ENCODE measurements around the gene GPC5.

Gene GPC5

DNA sequence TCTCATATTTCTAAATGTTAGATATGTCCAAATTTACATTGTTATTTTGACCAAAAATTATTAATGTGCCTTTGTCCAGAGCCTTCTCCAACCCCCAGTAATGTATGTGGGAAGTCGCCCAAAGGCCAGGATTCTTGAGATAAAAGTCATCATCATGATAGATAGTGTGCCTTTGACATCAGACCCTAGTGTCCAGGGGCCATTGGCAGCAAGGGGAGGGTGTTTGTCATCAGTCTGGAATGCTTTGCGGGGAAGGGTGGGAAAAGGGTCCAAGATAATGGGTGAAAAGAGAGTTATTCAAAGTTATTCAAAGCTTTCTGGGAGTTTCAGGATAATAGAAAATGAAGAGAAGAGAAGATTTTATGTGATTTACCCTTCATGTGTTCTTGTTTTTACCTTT, 918.6 kb downstream of the GPC5 start:
- no peak for DNase-seq (ENCODE audit: low read depth)
- Histone ChIP-seq H3K9me3 (ENCODE audit: control insufficient read depth, low read length) (no peaks in the 10 kb centered on the region), H3K4me1 (ENCODE audit: control insufficient read depth, insufficient read depth, low read length) (no peaks in the 10 kb centered on the region), H3K36me3 (ENCODE audit: control insufficient read depth, insufficient read depth, low read length, severe bottlenecking) (no peaks in the 10 kb centered on the region), H3K9ac (ENCODE audit: low read length) (no peak overlapping the region), H3K27me3 (replicated peaks; ENCODE audit: control insufficient read depth, insufficient read depth, low read length) (no peaks in the 10 kb centered on the region), H3K4me3 (ENCODE audit: low read length) (no peak overlapping the region)

GRCh38 chr13:92320323-92320722, 921.9 kb downstream of the GPC5 start:
- no peak overlapping the region for H3K9ac ChIP-seq (ENCODE audit: low read length)
- H3K4me3 ChIP-seq (ENCODE audit: low read length): no peak overlapping the region
- no peaks in the 10 kb centered on the region for H3K9me3 ChIP-seq (ENCODE audit: control insufficient read depth, low read length)
- no peak for DNase-seq (ENCODE audit: low read depth)
- no peaks in the 10 kb centered on the region for H3K4me1 ChIP-seq (ENCODE audit: control insufficient read depth, insufficient read depth, low read length)
- no peaks in the 10 kb centered on the region for H3K27me3 ChIP-seq (replicated peaks; ENCODE audit: control insufficient read depth, insufficient read depth, low read length)
- no peaks in the 10 kb centered on the region for H3K36me3 ChIP-seq (ENCODE audit: control insufficient read depth, insufficient read depth, low read length, severe bottlenecking)

DNA sequence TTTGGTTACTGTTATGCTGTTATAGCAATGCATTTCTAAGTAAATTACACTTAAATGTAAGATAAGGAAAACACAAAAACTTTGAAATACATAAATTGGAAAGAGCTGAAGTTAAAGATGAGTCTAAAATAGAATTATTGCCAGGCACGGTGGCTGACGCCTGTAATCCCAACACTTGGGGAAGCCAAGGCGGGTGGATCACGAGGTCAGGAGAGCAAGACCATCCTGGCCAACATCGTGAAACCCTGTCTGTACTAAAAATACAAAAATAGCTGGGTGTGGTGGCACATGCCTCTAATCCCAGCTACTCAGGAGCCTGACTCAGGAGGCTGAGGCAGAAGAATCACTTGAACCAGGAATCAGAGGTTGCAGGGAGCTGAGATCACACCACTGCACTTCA, 922.8 kb downstream of the GPC5 start:
- no peaks in the 10 kb centered on the region for H3K36me3 ChIP-seq (ENCODE audit: control insufficient read depth, insufficient read depth, low read length, severe bottlenecking)
- H3K9ac ChIP-seq (ENCODE audit: low read length): no peak overlapping the region
- no peak for DNase-seq (ENCODE audit: low read depth)
- no peak overlapping the region for H3K4me3 ChIP-seq (ENCODE audit: low read length)
- no peaks in the 10 kb centered on the region for H3K27me3 ChIP-seq (replicated peaks; ENCODE audit: control insufficient read depth, insufficient read depth, low read length)
- H3K4me1 ChIP-seq (ENCODE audit: control insufficient read depth, insufficient read depth, low read length): no peaks in the 10 kb centered on the region
- H3K9me3 ChIP-seq (ENCODE audit: control insufficient read depth, low read length): no peaks in the 10 kb centered on the region

GRCh38 chr13:92345627-92346026, 947.2 kb downstream of the GPC5 start:
- Histone ChIP-seq H3K9ac (ENCODE audit: low read length) (no peak overlapping the region), H3K4me3 (ENCODE audit: low read length) (no peak overlapping the region), H3K4me1 (ENCODE audit: control insufficient read depth, insufficient read depth, low read length) (peaks cover 3% of the 10 kb centered on the region), H3K27me3 (replicated peaks; ENCODE audit: control insufficient read depth, insufficient read depth, low read length) (no peaks in the 10 kb centered on the region), H3K36me3 (ENCODE audit: control insufficient read depth, insufficient read depth, low read length, severe bottlenecking) (no peaks in the 10 kb centered on the region), H3K9me3 (ENCODE audit: control insufficient read depth, low read length) (no peaks in the 10 kb centered on the region)
- no peak for DNase-seq (ENCODE audit: low read depth)

- DNase-seq (ENCODE audit: low read depth): no peak
- no peak overlapping the region for H3K4me3 ChIP-seq (ENCODE audit: low read length)
- H3K4me1 ChIP-seq (ENCODE audit: control insufficient read depth, insufficient read depth, low read length): peaks cover 3% of the 10 kb centered on the region
- no peaks in the 10 kb centered on the region for H3K9me3 ChIP-seq (ENCODE audit: control insufficient read depth, low read length)
- no peak overlapping the region for H3K9ac ChIP-seq (ENCODE audit: low read length)
- no peaks in the 10 kb centered on the region for H3K36me3 ChIP-seq (ENCODE audit: control insufficient read depth, insufficient read depth, low read length, severe bottlenecking)
- no peaks in the 10 kb centered on the region for H3K27me3 ChIP-seq (replicated peaks; ENCODE audit: control insufficient read depth, insufficient read depth, low read length)
Observed at GRCh38 chr13:92346046-92346445, 947.6 kb downstream of the GPC5 start.

DNA sequence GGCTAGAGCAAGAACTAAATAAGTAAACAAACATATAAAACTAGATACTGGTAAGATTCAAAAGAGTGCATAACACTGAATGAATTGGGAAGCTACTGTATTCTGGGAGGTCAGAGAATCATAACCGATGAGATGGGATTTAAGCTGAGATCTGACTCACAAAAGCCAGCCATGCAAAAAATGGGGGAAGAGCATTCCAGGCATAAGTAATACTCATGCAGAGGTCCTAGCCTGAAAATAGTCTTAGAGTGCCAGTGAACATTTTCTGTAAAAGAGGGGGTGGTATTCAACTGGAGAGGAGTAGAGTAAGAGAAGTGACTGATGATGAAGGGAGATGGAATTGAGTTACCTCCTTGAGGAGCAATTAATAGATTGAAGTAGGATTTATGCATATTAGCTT, 956.2 kb downstream of the GPC5 start:
- Histone ChIP-seq H3K4me1 (ENCODE audit: control insufficient read depth, insufficient read depth, low read length) (no peaks in the 10 kb centered on the region), H3K36me3 (ENCODE audit: control insufficient read depth, insufficient read depth, low read length, severe bottlenecking) (no peaks in the 10 kb centered on the region), H3K27me3 (replicated peaks; ENCODE audit: control insufficient read depth, insufficient read depth, low read length) (no peaks in the 10 kb centered on the region), H3K4me3 (ENCODE audit: low read length) (no peak overlapping the region), H3K9me3 (ENCODE audit: control insufficient read depth, low read length) (peaks cover 7% of the 10 kb centered on the region), H3K9ac (ENCODE audit: low read length) (no peak overlapping the region)
- DNase-seq (ENCODE audit: low read depth): no peak

- no peak overlapping the region for H3K4me3 ChIP-seq (ENCODE audit: low read length)
- no peak overlapping the region for H3K9ac ChIP-seq (ENCODE audit: low read length)
- H3K27me3 ChIP-seq (replicated peaks; ENCODE audit: control insufficient read depth, insufficient read depth, low read length): no peaks in the 10 kb centered on the region
- DNase-seq (ENCODE audit: low read depth): no peak
- H3K9me3 ChIP-seq (ENCODE audit: control insufficient read depth, low read length): peaks cover 11% of the 10 kb centered on the region
- H3K4me1 ChIP-seq (ENCODE audit: control insufficient read depth, insufficient read depth, low read length): no peaks in the 10 kb centered on the region
- H3K36me3 ChIP-seq (ENCODE audit: control insufficient read depth, insufficient read depth, low read length, severe bottlenecking): no peaks in the 10 kb centered on the region
Observed at GRCh38 chr13:92355213-92355612, 956.8 kb downstream of the GPC5 start.

- no peak for DNase-seq (ENCODE audit: low read depth)
Observed at GRCh38 chr13:92362717-92363116, 964.3 kb downstream of the GPC5 start.

DNA sequence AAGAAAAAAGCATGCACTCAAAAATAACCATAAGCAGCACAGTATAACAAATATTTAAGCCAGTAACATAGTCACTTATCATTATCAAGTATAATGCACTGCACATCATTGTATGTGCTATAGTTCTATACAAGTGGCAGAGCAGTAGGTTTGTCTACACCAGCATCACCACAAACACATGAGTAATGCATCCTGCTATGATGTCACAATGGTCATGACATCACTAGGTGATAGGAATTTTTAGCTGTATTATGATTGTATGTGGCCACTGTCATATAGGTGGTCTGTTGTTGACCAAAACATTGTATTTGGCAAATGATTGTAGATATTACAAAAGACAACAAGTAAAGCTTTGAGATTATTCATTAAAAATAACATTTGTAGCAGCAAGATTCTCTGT, 967.5 kb downstream of the GPC5 start:
- no peaks in the 10 kb centered on the region for H3K36me3 ChIP-seq (ENCODE audit: control insufficient read depth, insufficient read depth, low read length, severe bottlenecking)

More at GRCh38 chr13:92362717-92363116, 964.3 kb downstream of the GPC5 start:
- no peak overlapping the region for H3K9ac ChIP-seq (ENCODE audit: low read length)
- H3K27me3 ChIP-seq (replicated peaks; ENCODE audit: control insufficient read depth, insufficient read depth, low read length): no peaks in the 10 kb centered on the region
- H3K4me1 ChIP-seq (ENCODE audit: control insufficient read depth, insufficient read depth, low read length): no peaks in the 10 kb centered on the region
- no peaks in the 10 kb centered on the region for H3K36me3 ChIP-seq (ENCODE audit: control insufficient read depth, insufficient read depth, low read length, severe bottlenecking)
- peaks cover 11% of the 10 kb centered on the region for H3K9me3 ChIP-seq (ENCODE audit: control insufficient read depth, low read length)
- no peak overlapping the region for H3K4me3 ChIP-seq (ENCODE audit: low read length)

GRCh38 chr13:92377396-92377795, 979.0 kb downstream of the GPC5 start:
- Histone ChIP-seq H3K9ac (ENCODE audit: low read length) (no peak overlapping the region), H3K4me1 (ENCODE audit: control insufficient read depth, insufficient read depth, low read length) (no peaks in the 10 kb centered on the region), H3K27me3 (replicated peaks; ENCODE audit: control insufficient read depth, insufficient read depth, low read length) (no peaks in the 10 kb centered on the region), H3K9me3 (ENCODE audit: control insufficient read depth, low read length) (peaks cover 4% of the 10 kb centered on the region), H3K4me3 (ENCODE audit: low read length) (no peak overlapping the region), H3K36me3 (ENCODE audit: control insufficient read depth, insufficient read depth, low read length, severe bottlenecking) (no peaks in the 10 kb centered on the region)
- DNase-seq (ENCODE audit: low read depth): no peak

More for the DNA sequence above, 967.5 kb downstream of the GPC5 start:
- H3K27me3 ChIP-seq (replicated peaks; ENCODE audit: control insufficient read depth, insufficient read depth, low read length): no peaks in the 10 kb centered on the region
- H3K4me1 ChIP-seq (ENCODE audit: control insufficient read depth, insufficient read depth, low read length): no peaks in the 10 kb centered on the region
- no peak overlapping the region for H3K4me3 ChIP-seq (ENCODE audit: low read length)
- H3K9ac ChIP-seq (ENCODE audit: low read length): no peak overlapping the region
- DNase-seq (ENCODE audit: low read depth): no peak
- no peaks in the 10 kb centered on the region for H3K9me3 ChIP-seq (ENCODE audit: control insufficient read depth, low read length)

DNA sequence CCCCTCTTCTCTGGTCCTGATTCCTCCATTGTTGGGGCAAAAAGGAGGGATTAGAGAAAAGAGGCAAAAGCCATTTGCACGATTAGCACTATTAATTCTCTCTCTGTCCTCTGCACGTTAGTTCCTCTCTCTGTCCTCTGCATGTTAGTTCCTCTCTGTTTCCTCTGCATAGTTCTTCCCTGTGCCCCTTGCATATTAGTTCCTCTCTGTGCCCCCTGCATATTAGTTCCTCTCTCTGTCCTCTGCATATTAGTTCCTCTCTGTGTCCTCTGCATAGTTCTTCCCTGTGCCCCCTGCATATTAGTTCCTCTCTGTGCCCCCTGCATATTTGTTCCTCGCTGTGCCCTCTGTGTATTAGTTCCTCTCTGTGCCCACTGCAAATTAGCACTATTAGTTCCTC, 981.0 kb downstream of the GPC5 start:
- DNase-seq (ENCODE audit: low read depth): no peak
- Histone ChIP-seq H3K9me3 (ENCODE audit: control insufficient read depth, low read length) (peaks cover 4% of the 10 kb centered on the region), H3K9ac (ENCODE audit: low read length) (no peak overlapping the region), H3K4me3 (ENCODE audit: low read length) (no peak overlapping the region), H3K27me3 (replicated peaks; ENCODE audit: control insufficient read depth, insufficient read depth, low read length) (no peaks in the 10 kb centered on the region), H3K4me1 (ENCODE audit: control insufficient read depth, insufficient read depth, low read length) (no peaks in the 10 kb centered on the region), H3K36me3 (ENCODE audit: control insufficient read depth, insufficient read depth, low read length, severe bottlenecking) (no peaks in the 10 kb centered on the region)

GRCh38 chr13:92384410-92384809, 986.0 kb downstream of the GPC5 start:
- Histone ChIP-seq H3K36me3 (ENCODE audit: control insufficient read depth, insufficient read depth, low read length, severe bottlenecking) (no peaks in the 10 kb centered on the region), H3K9me3 (ENCODE audit: control insufficient read depth, low read length) (no peaks in the 10 kb centered on the region), H3K9ac (ENCODE audit: low read length) (no peak overlapping the region), H3K27me3 (replicated peaks; ENCODE audit: control insufficient read depth, insufficient read depth, low read length) (no peaks in the 10 kb centered on the region), H3K4me3 (ENCODE audit: low read length) (no peak overlapping the region), H3K4me1 (ENCODE audit: control insufficient read depth, insufficient read depth, low read length) (no peaks in the 10 kb centered on the region)
- DNase-seq (ENCODE audit: low read depth): no peak

Data from adipocyte (in vitro differentiated cells).